ENCODE measurements around the gene FASLG.
A peak's percentile ranks its signal among the peaks of the same experiment; 100 is the strongest.

Gene FASLG

DNA sequence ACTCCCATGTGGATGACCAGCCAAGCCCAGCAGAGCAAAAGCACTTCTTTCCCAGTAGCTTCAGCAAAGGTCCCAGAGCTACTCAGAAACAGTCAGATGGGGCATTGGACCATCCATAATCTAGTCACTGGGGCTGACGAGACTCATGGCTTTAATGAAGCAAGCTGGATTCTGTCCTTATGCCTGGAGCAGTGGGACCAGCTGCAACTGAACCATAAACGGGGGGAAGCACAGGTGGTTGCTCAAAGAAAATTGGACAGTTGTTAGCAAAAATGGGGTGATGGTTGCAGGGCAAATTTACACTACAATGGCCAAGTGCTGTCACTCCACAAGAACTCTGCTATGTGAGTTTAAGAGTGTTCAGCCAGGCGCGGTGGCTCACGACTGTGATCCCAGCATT, 17.4 kb upstream of the FASLG start:
- H3K4me3 ChIP-seq: no peak overlapping the region
- H3K27ac ChIP-seq: peak overlapping the region in 1 of 21 experiments; percentile 87

DNA sequence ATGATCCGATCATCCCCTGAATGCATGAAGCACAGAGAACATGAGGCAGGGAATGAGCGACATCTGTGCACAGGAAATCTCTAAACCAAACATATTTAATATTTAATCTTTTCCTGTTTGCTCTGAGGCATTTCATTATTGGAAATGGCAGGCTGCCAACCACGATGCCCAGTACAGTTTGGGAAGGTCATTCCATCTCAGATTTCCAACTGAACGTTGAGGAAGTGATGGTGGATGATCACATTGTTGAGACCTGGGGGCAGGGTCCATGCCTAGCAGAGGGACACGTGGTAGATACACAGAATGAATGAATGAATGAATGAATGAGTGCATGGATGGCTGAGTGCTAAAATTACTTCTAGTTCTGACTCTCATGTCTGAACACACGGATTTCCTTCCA, 15.9 kb upstream of the FASLG start:
- Histone ChIP-seq H3K4me3 (no peak overlapping the region), H3K27ac (peak overlapping the region in 2 of 21 experiments; percentile 33 to 67)

DNA sequence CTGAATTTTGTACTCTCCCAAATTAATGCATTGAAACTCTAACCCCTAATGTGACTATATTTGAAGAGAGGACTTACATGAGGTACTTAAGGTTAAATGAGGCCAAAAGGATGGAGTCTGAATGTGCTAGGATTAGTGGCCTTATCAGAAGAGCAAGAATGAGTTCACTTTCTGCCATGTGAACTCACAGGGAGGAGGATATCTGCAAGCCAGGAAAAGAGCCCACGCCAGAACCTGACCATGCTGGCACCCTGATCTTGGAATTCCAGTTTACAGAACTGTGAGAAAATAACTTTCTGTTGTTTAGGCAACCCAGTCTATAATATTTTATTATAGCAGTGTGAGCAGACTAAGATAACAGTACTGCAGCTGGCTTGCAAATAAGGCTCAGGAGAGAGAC, 12.2 kb upstream of the FASLG start:
- Histone ChIP-seq H3K27ac (peak overlapping the region in 1 of 21 experiments; percentile 53), H3K4me3 (no peak overlapping the region)

DNA sequence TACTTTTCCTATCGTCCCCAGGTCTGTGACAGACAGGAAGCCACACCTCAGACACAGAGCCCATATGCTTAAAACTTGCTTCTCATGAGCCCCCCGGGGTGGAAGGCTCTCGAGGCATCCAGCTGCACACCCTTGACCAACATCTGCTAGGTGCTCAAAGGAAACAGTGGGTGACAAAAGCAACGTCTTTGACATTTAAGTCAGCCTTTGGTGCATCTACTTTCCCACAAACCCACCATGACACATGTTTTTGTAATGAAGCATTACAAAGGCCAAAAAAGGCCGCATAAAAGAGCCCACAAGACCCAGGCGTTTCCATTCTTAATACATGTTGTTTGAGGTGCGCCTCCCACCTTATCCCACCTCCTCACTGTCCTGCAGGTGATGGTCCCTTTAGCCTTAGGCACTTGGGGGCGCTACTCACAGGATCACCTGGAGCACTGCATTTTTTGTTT, 11.8 kb upstream of the FASLG start:
- H3K27ac ChIP-seq: peak overlapping the region in 1 of 21 experiments; percentile 53
- no peak overlapping the region for H3K4me3 ChIP-seq

DNA sequence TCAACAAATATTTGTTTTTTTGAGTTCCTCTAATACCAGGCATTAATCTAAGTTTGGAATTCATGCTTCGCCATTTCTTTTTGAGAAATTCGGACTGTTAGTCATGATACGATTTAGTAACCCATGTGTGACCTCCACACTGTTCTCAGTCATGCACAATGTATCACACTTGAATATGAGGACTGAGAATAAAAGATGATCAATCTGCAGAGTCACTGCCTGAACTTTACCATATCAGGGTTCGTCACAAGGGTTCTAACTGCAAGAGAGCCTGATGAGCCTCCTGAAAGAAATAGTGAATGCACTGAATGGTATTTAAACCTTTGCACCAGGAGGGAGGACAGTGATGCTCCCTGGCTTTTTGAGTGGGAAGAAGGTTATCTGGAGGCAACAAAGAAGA, 10.9 kb upstream of the FASLG start:
- H3K4me3 ChIP-seq: no peak overlapping the region
- peak overlapping the region in 1 of 21 experiments; percentile 53 for H3K27ac ChIP-seq

DNA sequence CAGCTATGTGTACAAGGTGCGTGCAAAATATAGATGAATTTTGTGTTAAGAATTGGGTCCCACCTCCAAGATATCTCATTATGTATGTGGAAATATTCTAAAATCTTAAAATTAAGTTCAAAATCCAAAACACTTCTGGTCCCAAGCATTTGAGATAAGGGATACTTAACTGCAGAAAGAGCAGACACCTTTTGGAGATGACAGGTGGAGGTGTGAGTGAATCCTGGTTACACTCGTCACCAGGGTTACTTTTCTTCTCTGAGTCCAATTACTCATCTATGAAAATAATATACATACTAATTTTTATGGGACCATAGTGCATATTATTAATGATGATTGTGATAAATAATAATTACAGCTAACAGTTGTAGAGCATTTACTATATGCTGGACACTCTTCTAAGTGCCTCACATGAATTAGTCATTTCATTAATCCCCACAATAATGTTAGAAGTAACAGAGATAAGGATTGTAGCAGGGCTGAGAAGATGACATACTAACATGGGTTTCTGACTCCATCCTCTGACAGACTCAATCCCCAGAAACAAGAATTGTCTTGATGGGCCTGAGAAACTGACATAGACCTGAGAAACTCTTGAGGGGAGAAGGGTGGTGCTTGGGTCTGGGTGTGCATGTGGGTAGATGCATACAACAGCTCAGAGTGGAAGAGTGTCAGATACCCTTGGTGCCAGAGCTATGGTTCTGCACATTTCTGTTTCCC, 8.3 kb upstream of the FASLG start:
- Histone ChIP-seq H3K27ac (no peak overlapping the region), H3K4me3 (no peak overlapping the region)

DNA sequence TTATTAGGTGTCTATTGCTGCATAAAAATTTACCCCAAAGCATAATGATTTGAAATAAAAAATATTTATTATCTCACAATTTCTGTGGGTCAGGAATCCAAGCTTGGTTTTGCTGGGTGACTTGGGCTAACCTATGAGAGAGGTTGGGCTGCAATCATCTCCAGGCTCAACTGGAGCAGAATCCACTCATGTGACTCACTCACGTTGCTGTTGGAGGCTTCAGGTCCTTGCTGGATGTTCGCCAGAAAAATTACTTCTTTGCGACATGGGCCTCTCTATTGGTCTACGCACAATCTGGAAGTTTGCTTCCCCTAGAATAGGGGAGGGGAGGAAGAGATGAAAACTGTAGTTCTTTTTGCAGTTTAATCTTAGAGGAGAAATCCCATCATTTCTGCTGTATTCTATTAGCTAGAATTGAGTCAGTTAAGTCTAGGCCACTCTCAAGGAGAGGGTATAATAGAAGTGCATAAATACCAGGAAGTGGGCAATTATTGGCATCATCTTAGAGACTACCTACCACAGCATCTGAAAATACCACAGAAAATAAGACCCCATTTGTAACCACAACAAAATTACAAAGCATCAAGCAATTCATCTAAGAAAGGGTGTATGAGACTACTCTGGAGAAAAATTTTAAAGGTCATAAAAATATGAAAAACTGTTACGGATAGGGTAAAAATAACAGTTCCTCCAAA, 5.7 kb upstream of the FASLG start:
- Histone ChIP-seq H3K4me3 (no peak overlapping the region), H3K27ac (no peak overlapping the region)

DNA sequence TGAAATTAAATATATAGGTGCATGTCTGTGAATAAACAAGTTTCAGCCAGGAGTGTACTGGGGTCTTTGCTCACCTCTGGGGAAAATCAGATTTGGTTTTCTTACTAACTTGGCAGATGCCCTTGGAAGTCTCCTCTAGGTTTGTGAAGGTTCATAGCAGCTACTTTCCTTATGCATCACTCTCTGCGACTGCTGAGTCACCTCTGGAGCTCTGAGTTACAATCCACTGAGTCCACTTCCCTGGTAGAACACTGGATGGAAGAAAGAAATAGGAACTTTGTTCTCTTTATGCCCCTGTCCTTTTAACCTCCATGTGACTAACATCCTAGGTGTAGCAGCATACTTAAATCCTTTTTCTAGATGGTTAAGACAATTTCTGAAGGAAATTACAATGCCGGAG, 4.4 kb upstream of the FASLG start:
- H3K4me3 ChIP-seq: no peak overlapping the region
- H3K27ac ChIP-seq: no peak overlapping the region

DNA sequence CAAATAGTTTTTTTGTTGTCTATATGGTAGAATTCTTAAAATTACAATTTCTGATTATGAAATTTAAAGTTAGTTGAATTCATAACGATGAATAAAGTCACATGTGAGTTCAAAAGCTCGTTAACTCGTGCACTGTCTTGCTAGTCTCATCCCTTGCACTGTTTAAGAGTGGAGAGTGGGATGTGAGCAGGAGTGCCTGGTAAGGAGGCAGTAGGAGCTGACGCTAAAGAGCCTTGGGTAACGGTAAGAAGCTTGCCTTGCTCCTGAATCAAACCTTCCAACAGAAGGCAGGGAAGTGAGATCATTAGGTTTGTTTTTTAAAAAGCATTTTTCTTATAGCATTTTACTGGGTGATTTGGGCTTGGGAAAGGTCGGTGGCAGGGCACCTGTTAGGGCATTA, 2.3 kb upstream of the FASLG start:
- H3K27ac ChIP-seq: no peak overlapping the region
- no peak overlapping the region for H3K4me3 ChIP-seq

DNA sequence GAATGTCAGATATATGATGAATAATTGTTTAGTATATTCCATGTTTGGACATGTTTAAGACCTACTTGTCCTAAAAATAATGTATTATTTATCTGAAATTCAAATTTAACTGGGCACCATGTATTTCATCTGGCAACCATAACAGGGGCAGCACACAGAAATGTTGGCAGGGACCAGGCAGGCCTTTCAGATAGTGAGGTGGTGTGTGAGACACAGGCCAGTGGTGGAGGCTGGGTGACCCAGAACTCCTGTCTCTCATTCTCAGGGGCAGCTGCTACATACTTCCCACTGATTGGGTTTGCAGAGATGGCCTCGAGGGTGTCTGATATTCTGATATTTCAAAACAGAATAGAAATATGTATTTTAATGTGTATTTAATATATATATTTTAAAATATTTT, 1.3 kb upstream of the FASLG start:
- H3K27ac ChIP-seq: peak overlapping the region in 1 of 21 experiments; percentile 87
- no peak overlapping the region for H3K4me3 ChIP-seq

DNA sequence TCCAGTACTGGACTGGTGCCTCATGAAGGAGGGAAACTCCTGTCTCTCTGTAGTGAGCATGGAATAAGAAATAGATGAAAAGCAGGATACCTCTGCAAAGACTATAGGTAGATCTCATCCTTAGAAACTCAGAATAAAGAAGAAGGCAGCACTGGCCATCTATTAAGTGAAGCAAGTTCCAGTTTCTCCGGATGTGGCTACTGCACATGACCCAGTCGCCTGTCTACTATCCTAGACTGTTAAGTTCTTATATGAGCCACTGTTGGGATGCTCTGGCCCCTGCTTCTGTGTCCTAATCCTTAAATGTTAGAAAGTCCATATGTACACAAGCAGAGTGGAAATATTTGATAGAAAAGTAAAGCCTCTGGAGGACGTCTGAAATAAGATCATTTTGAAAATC, 2.2 kb downstream of the FASLG start:
- H3K27ac ChIP-seq: peak overlapping the region in 4 of 21 experiments; percentile 79 to 87 (median 80)
- peak overlapping the region in 3 of 7 experiments; percentile 2 to 26 (median 4) for H3K4me3 ChIP-seq

DNA sequence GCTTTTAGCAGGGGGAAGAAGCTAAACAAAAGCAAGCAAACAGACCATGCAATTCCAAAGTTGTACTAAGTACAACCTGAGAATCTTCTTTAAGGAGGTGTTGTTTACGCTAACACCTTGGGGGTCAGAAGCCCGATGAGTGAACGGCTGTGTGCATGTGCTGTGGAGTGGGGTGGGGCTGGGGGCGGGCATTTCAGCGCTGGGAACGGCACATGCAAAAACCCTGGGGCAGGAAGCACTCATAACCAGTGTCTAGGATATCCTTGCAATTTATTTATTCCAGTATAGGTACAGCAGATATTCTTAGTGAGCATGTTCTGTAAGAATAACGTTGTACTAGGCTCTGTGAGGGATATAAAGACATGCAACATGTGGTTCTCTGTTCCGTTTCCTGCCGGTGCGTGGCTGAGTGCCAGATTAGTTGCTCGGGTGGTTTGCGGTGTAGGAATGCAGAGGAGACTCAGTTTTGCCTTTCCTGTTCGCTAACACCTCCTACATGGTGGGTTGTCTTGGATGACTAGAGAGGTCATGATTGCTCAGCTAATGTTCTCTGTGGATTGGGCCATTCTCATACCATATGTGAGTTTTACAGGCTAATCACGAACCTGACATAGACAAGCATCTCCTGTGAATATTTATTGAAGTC, 3.7 kb downstream of the FASLG start:
- H3K4me3 ChIP-seq: peak overlapping the region in 5 of 7 experiments; percentile 2 to 14 (median 10)
- H3K27ac ChIP-seq: peak overlapping the region in 10 of 21 experiments; percentile 4 to 87 (median 42)

DNA sequence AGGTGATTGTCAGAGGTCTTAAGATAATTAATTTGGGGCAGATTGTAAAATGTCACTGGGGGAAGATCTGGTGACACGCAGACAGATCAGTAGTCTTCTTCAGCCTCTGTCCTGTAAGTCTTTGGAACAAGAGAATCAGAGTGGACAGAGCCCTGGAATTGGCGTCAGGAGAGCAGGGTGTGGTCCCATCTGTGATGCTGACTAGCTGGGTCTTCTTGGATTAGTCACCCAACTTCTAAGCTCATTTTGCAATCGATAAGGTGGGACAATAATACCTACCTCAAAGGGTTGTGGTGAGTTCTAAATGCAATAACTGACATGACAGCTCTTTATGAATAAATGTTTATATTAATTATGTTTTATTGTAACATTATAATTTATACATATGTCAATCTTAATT, 4.8 kb downstream of the FASLG start:
- H3K27ac ChIP-seq: peak overlapping the region in 7 of 21 experiments; percentile 12 to 87 (median 39)
- no peak overlapping the region for H3K4me3 ChIP-seq

DNA sequence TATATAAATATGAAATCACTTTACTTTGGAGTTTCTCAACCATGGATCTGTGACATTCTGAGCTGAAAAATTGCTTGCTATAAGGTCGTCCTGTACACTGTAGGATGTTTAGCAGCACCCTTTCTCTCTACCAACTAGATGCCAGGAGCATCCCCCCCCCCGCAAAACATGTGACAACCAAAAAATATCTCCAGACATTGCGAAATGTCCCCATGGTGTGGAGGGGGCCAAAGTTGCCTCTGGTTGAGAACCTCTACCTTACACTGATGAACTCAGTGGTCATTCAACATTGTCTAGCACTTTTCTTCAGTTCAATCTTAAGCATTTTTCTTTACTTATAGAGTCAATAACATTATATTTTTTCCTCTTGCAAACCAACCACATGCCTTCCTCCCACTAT, 9.2 kb downstream of the FASLG start:
- Histone ChIP-seq H3K4me3 (no peak overlapping the region), H3K27ac (no peak overlapping the region)

DNA sequence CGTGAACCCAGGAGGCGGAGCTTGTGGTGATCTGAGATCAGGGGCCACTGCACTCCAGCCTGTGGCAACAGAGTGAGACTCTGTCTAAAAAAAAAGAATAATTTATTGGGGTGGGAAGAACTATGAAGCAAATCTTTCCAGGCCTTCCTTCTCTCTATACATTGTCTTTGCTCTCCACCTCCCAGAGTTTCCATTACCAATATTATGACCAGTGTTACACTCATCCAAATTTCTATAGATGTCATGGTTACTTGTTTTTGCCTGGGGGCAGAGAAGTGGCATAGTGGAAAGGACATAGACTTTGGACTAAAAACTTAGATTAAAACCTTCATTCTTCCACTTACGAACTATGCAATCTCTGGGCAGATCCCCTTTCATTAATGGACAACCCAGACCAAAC, 10.1 kb downstream of the FASLG start:
- no peak overlapping the region for H3K4me3 ChIP-seq

DNA sequence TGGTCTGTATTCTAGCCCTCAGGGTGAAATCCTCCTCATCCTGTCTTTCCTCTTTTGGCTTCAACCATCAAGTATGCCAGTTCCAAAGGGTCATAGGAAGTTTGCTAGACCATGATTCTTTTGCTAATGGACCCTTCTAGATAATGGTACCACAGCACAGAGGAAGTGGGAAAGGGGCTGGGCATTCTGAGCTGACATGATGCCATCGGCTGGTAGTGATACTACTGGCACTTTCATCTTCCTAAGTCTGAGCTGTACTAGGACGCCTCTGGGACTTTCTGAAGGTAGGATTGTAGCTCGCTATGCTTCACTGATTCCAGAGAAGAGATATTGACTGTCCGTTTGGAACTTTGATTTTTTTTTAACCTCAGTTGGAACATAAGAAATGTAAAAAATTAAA, 11.4 kb downstream of the FASLG start:
- H3K27ac ChIP-seq: peak overlapping the region in 2 of 21 experiments; percentile 46 to 61
- no peak overlapping the region for H3K4me3 ChIP-seq

More for the DNA sequence above, 10.1 kb downstream of the FASLG start:
- no peak overlapping the region for H3K27ac ChIP-seq

DNA sequence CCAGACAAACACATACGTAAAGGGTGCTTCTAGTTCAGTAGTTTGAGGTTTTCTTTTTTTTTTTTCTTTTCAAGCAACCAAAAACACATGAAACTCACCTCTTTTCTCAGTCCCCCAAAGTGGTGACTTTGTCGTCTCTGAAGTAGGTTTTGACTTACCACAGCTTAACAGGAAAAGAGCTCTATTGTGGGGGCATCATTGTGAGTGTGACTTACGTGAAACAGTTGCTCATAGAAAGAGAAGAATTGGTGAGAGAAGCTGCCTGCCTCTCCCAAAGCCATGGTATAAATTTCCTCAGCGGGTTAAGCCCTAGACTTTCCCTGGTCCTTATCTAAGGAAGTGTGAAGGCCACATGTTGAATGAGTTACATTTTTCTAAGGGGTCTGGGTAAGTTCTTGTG, 11.9 kb downstream of the FASLG start:
- no peak overlapping the region for H3K4me3 ChIP-seq

DNA sequence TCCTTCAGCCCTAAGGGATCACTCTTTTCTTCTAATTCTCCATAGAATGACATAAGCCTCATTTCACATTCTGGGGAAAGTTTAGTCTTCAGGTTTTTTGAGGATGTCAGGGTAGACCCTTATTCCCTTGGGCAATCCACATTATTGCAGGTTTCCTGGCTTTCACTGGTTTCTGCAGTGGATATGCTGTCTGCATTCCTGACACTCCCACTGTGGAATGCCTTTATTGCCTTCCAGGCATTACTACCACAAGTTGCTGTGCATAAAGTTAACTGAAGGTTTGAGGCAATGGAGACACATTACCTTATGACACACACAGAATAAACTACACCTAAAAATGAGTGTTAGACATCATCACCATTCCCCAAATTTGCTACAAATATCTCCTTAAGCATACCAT, 12.7 kb downstream of the FASLG start:
- H3K27ac ChIP-seq: peak overlapping the region in 2 of 21 experiments; percentile 21 to 50
- H3K4me3 ChIP-seq: no peak overlapping the region

More for the DNA sequence above, 11.9 kb downstream of the FASLG start:
- H3K27ac ChIP-seq: peak overlapping the region in 2 of 21 experiments; percentile 50 to 61

DNA sequence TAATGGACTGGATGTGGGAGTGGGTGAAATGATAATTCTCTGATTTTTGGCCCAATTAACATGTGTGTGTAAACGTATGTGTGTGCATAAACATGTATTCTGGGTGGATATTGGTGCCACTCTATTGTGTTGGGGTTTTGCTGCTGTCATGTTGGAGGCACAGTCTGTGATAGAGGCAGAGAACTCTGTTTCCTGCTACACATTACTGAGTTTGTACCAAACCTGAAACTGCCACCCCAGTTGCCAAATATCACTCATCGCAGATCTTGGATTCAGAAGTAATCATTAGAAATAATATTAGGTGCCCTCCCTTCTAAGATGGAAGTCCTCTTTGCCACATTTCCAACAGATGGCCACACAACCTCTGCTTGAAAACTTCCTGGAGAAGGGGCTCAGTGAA, 13.8 kb downstream of the FASLG start:
- Histone ChIP-seq H3K27ac (peak overlapping the region in 2 of 21 experiments; percentile 25 to 32), H3K4me3 (no peak overlapping the region)

DNA sequence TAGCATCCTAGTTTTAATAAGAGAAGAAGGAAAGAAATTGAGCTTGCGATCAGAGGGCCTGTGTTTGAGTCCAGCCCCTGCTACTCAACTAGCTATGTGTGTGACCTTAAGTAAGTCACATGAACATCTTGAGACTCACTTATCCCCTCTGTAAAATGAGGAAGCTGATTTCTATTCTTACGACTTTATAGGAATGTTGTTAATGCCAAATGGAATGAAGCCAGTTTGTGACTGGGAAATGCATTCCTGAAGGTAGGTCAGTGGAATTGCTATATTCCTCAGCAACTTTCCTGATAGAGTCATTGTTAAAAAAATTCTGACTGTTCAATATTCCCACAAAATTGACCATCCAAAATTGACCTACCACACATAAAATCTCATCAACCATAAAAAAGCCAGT, 14.9 kb downstream of the FASLG start:
- H3K4me3 ChIP-seq: no peak overlapping the region
- H3K27ac ChIP-seq: no peak overlapping the region
